Transverse colon (tissue), 4 donors: ENCODE data around the gene KIF21A. TPM values are rescaled to one million over a fixed set of nuclear protein-coding genes. Genes with fewer than 3 reads are reported as not detected.

ENCODE experiments used
- DNase-seq: peaks from one replicate; pipeline ENCODE4 v3.0.0-alpha.2; 2019
- H3K27ac ChIP-seq, 4 donors: fragments of 200-600 bp; sonication (generic); 2 replicates each; pipeline ENCODE4 v1.5.1; 2016 to 2018; ENCODE audit warnings: inconsistent platforms in 4 of 4
- H3K27me3 ChIP-seq: fragments of 200-600 bp; sonication (generic); 2 replicates; pipeline ENCODE4 v1.5.1; 2017; ENCODE audit warnings: inconsistent platforms
- H3K36me3 ChIP-seq, 4 donors: fragments of 200-600 bp; sonication (generic); 2 replicates each; pipeline ENCODE4 v1.5.1; 2017 to 2019; ENCODE audit warnings: inconsistent platforms in 4 of 4
- H3K4me1 ChIP-seq, 4 donors: fragments of 200-600 bp; sonication (generic); 2 replicates each; pipeline ENCODE4 v1.5.1; 2017 to 2020; ENCODE audit warnings: inconsistent platforms in 4 of 4
- H3K4me3 ChIP-seq, 4 donors: fragments of 200-600 bp; sonication (generic); 1 replicate in 1 of 4; 2 replicates in 3 of 4; pipeline versions ENCODE4 v1.5.1 to v1.6.1; 2017 to 2019; ENCODE audit warnings: inconsistent platforms in 4 of 4
- H3K9me3 ChIP-seq, 2 donors: fragments of 200-600 bp; sonication (generic); 2 replicates each; pipeline ENCODE4 v1.5.1; 2017 to 2019; ENCODE audit warnings: inconsistent platforms in 2 of 2
- EP300 ChIP-seq: sonication (generic); formaldehyde crosslinking; IDR thresholded peaks from one replicate; pipeline ENCODE4 v1.6.1; 2017; ENCODE audit warnings: antibody characterized with exemption, low read depth
- POLR2A ChIP-seq: fragments of 450-650 bp; IDR thresholded peaks from one replicate; pipeline ENCODE4 v1.6.1; 2016; ENCODE audit warnings: antibody characterized with exemption, mild to moderate bottlenecking, moderate library complexity
- POLR2AphosphoS5 ChIP-seq, 3 donors: sonication (generic); formaldehyde crosslinking; IDR thresholded peaks; one replicate each; pipeline ENCODE4 v1.6.1; 2016; ENCODE audit warnings: antibody characterized with exemption in 3 of 3
- whole genome bisulfite sequencing, 2 donors: methylation state at CpG; one replicate each; pipeline ENCODE4 v1.1.5; 2018; ENCODE audit warnings: low coverage in 1 of 2; 5-methylcytosine and 5-hydroxymethylcytosine counted together
- in situ Hi-C, 4 donors: fragments of 200-750 bp; cut with MboI; loops; one replicate each; pipeline versions ENCODE4 v1.15.0 to v1.15.1; 2017; ENCODE audit warnings: low sequenced_read_pairs in 3 of 4, low pct_ligation_motif_present in 1 of 4, low pct_unique_long_range_greater_than_20kb in 1 of 4
- intact Hi-C: fragments of 100-400 bp; cut with DNase I; formaldehyde crosslinking; loops from one replicate; pipeline ENCODE4 v1.15.1; 2023; ENCODE audit warnings: low total_unique reads
- total RNA-seq, 4 donors: library from RNA; depleted of rRNA; stranded (reverse); fragments of >200 nt; gene quantifications; one replicate each; pipeline ENCODE4 v1.1.0, GENCODE V29; 2016
- TF ChIP-seq, protein P1 (sequence below), 5 experiments: fragments of 200-600 bp in 3 of 5; fragments of 450-650 bp in 2 of 5; sonication (generic) in 3 of 5; IDR thresholded peaks; 1 replicate in 2 of 5; 2 replicates in 3 of 5; pipeline ENCODE4 v1.5.1; 2016 to 2017; ENCODE audit warnings: antibody characterized with exemption in 5 of 5, inconsistent platforms in 3 of 5, mild to moderate bottlenecking in 2 of 5, moderate library complexity in 1 of 5

The KIF21A gene
- total RNA-seq, 4 donors from 2014 or later: 23.6 to 40.6 (median 31.9) TPM

DNA sequence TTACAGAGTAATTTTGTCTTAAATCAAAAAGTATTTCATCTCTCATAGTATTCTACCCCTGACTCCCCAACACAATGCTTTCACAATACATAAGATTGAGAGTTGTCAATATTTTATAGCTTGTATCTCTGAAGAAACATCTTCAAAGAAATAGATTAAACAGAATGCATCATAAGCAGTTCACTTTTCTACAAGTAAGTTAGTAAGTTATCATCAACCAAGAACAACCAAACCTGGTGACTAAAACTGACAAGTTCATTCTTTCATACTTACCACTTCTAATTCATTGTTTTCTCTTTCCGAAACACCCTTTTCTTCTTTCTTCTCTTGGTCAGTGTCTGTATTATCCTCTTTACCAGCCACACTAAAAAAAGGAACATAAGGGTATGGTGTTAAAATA is 101.2 kb downstream of the KIF21A start:
- in situ Hi-C loops: no loop called here

DNA sequence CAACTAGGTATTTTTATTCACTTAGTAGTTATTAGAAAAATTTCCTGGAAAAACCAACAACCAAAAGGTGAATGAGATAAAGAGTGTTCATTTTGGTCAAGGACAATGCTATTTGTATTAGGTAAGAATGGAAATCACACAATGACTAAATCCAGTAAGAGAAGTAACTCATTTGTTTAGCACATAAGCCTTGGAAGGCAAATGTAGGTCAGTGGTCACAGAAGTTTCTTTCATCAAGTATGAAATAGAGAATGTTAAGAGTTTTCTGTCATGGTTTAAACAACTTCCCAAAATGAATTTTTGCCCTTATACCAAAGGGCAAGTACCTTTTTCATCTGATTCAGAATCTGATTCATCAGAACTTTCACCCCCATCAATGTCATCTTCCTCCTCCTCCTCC is 101.7 kb downstream of the KIF21A start:
- H3K36me3 ChIP-seq: peaks cover 0 to 5% (median 0%) of the 10 kb centered on the region in 4 donors
- H3K4me1 ChIP-seq: no peaks in the 10 kb centered on the region
- in situ Hi-C loops (no loop called here), intact Hi-C loops (no loop called here)
- no peak for DNase-seq
- H3K9me3 ChIP-seq: no peaks in the 10 kb centered on the region
- no peak overlapping the region for H3K27ac ChIP-seq
- H3K4me3 ChIP-seq: no peak overlapping the region
- TF ChIP-seq POLR2A (no peak), EP300 (no peak), POLR2AphosphoS5 (IDR thresholded peaks at IDR 0.05) (no peak)
- TF ChIP-seq, protein P1, sequence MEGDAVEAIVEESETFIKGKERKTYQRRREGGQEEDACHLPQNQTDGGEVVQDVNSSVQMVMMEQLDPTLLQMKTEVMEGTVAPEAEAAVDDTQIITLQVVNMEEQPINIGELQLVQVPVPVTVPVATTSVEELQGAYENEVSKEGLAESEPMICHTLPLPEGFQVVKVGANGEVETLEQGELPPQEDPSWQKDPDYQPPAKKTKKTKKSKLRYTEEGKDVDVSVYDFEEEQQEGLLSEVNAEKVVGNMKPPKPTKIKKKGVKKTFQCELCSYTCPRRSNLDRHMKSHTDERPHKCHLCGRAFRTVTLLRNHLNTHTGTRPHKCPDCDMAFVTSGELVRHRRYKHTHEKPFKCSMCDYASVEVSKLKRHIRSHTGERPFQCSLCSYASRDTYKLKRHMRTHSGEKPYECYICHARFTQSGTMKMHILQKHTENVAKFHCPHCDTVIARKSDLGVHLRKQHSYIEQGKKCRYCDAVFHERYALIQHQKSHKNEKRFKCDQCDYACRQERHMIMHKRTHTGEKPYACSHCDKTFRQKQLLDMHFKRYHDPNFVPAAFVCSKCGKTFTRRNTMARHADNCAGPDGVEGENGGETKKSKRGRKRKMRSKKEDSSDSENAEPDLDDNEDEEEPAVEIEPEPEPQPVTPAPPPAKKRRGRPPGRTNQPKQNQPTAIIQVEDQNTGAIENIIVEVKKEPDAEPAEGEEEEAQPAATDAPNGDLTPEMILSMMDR (IDR thresholded peaks at IDR 0.05): no peak
- no peaks in the 10 kb centered on the region for H3K27me3 ChIP-seq

More for the DNA sequence above, 101.2 kb downstream of the KIF21A start:
- no peak for DNase-seq
- Histone ChIP-seq H3K27me3 (no peaks in the 10 kb centered on the region), H3K27ac (no peak overlapping the region), H3K4me3 (no peak overlapping the region), H3K36me3 (peaks cover 0 to 5% (median 0%) of the 10 kb centered on the region in 4 donors), H3K4me1 (no peaks in the 10 kb centered on the region), H3K9me3 (no peaks in the 10 kb centered on the region)
- WGBS, 2 donors: 92 to 94% methylated on average over 1 of the region's 1 CpG
- intact Hi-C loops: no loop called here
- no peak for TF ChIP-seq POLR2A
- TF ChIP-seq, protein P1 (IDR thresholded peaks at IDR 0.05): no peak
- no peak for TF ChIP-seq EP300
- TF ChIP-seq POLR2AphosphoS5 (IDR thresholded peaks at IDR 0.05): no peak

DNA sequence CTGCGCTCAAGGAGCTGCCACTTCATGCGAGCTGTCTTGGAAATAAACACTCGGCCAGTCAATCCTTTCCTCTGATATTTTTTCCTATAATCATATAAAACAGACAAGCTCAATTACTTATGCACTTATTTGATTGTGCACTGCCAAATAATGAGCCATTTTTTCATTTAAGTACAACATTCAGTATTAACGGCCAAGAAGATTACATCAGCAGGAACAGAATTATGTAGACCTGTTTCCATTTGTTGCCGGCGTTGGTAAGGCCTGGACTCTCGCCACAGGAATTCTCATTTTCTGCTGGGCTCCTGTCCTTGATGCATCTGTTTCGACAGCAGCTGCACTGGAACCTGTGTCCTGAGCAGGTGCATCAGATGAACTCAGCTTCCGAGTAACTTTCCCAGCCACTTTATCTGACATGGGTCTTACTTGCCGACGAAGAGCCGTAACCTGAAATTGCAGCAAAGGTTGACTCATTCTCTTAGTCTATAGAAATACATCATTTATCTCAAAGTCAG is 110.2 kb downstream of the KIF21A start:
- intact Hi-C loops (no loop called here), in situ Hi-C loops (no loop called here)
- Histone ChIP-seq H3K9me3 (no peaks in the 10 kb centered on the region), H3K27ac (no peak overlapping the region), H3K4me3 (no peak overlapping the region), H3K36me3 (peaks cover 0 to 7% (median 2%) of the 10 kb centered on the region in 4 donors), H3K4me1 (no peaks in the 10 kb centered on the region), H3K27me3 (no peaks in the 10 kb centered on the region)
- DNase-seq: no peak
- 97 to 98% methylated on average over 10 to 12 of the region's 12 CpGs for WGBS, 2 donors
- TF ChIP-seq EP300: no peak
- TF ChIP-seq, protein P1 (IDR thresholded peaks at IDR 0.05): no peak
- TF ChIP-seq POLR2AphosphoS5 (IDR thresholded peaks at IDR 0.05): no peak
- TF ChIP-seq POLR2A: no peak

DNA sequence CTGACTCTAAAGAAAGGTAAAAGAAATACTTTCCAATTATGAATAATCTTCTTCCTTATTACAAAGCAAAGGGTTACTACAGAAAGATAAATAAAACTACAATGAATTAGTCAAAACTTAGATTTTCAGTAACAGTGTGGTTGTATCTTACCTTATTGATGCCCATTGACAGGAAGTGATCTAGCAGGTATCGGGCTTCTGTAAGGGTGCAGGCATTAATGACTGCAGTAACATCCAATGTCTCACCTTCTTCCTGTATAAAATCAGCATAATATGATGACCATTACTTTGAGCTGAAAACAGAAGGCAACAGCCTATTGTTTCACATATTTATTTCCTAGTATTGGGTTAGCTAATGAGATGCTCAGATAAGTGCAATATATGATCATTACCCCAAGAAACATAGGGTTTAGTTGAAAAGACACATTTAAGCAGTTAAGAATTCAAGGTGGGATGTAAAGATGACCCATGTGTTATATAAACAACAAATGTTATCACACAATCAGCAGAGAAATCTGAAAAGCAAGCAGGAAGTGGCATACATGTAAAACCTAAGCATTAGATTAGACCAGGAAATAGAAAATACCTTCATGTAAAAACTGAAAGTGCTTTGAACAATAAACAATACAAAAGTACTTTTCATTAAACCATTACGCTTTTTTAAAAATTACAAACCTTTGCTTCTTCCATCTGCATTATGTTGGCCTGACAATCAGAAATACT is 111.2 kb downstream of the KIF21A start:
- 79 to 92% methylated on average over 2 of the region's 2 CpGs for WGBS, 2 donors
- TF ChIP-seq POLR2A (no peak), EP300 (no peak), POLR2AphosphoS5 (IDR thresholded peaks at IDR 0.05) (no peak)
- TF ChIP-seq, protein P1 (IDR thresholded peaks at IDR 0.05): no peak
- Histone ChIP-seq H3K27me3 (no peaks in the 10 kb centered on the region), H3K27ac (no peak overlapping the region), H3K9me3 (no peaks in the 10 kb centered on the region), H3K36me3 (peaks cover 0 to 7% (median 2%) of the 10 kb centered on the region in 4 donors), H3K4me1 (no peaks in the 10 kb centered on the region), H3K4me3 (no peak overlapping the region)
- in situ Hi-C loops: no loop called here
- intact Hi-C loops: no loop called here
- no peak for DNase-seq
